A549 (cell line): ENCODE data around the gene ENTREP1.

ENCODE experiments used
- CEBPB ChIP-seq, 2 experiments: fragments of >200 bp in 1 of 2; sonication (Bioruptor Twin) in 1 of 2; formaldehyde crosslinking in 1 of 2; IDR thresholded peaks; 2 replicates each; pipeline ENCODE4 v1.6.1; 2012 to 2016
- CTCF ChIP-seq: fragments of >200 bp; sonication (Bioruptor Twin); formaldehyde crosslinking; IDR thresholded peaks from 3 replicates; pipeline ENCODE4 v1.5.1; 2016
- EHMT2 ChIP-seq: fragments of 200-600 bp; sonication (generic); IDR thresholded peaks from 2 replicates; pipeline ENCODE4 v1.6.1; 2016; ENCODE audit warnings: antibody characterized with exemption, low read depth, mild to moderate bottlenecking, moderate library complexity
- EP300 ChIP-seq, 2 experiments: fragments of >200 bp; sonication (Bioruptor Twin); formaldehyde crosslinking; IDR thresholded peaks; 2 replicates in 1 of 2; 3 replicates in 1 of 2; pipeline ENCODE4 v1.6.1; 2016 to 2017
- FOSL2 ChIP-seq, 2 experiments: fragments of 450-650 bp in 1 of 2; fragments of >200 bp in 1 of 2; sonication (Bioruptor Twin) in 1 of 2; formaldehyde crosslinking; IDR thresholded peaks; 2 replicates each; pipeline versions ENCODE4 v1.5.0 to v1.6.1; 2016 to 2020; ENCODE audit warnings: mild to moderate bottlenecking in 1 of 2, moderate library complexity in 1 of 2
- GATA3 ChIP-seq: IDR thresholded peaks from 2 replicates; pipeline ENCODE4 v1.6.1; 2012; ENCODE audit warnings: borderline replicate concordance
- HMGXB4 ChIP-seq: fragments of 250-450 bp; sonication (Bioruptor Pico); IDR thresholded peaks from 2 replicates; pipeline ENCODE4 v1.5.0; 2021; ENCODE audit warnings: mild to moderate bottlenecking, moderate library complexity, borderline replicate concordance
- JUN ChIP-seq, 2 experiments: fragments of >200 bp; sonication (Bioruptor Twin); formaldehyde crosslinking; IDR thresholded peaks; 2 replicates in 1 of 2; 3 replicates in 1 of 2; pipeline ENCODE4 v1.6.1; 2016 to 2017
- NFE2L2 ChIP-seq: fragments of 150-350 bp; conservative IDR thresholded peaks from 2 replicates; pipeline ENCODE4 v1.6.1; 2014; ENCODE audit warnings: low read length
- POLR2A ChIP-seq: IDR thresholded peaks from 2 replicates; pipeline ENCODE4 v1.6.1; 2012; ENCODE audit warnings: mild to moderate bottlenecking, low read length
- POLR2AphosphoS2 ChIP-seq: conservative IDR thresholded peaks from 2 replicates; pipeline ENCODE4 v1.6.1; 2012; ENCODE audit warnings: low read length, improper control_type of control experiment, inconsistent platforms

- TF ChIP-seq FOSL2 (IDR thresholded peaks at IDR 0.05) (no peak), FOSL2 (CRISPR knock-in tag; IDR thresholded peaks at IDR 0.05) (no peak), POLR2AphosphoS2 (no peak), EP300 (IDR thresholded peaks at IDR 0.05) (no peak), GATA3 (no peak), EHMT2 (no peak), HMGXB4 (CRISPR knock-in tag) (no peak), JUN (IDR thresholded peaks at IDR 0.05) (no peak), CTCF (no peak), NFE2L2 (no peak), POLR2A (no peak), CEBPB (IDR thresholded peaks at IDR 0.05) (no peak)
Observed at GRCh38 chr9:69429281-69429680, 104.3 kb downstream of the ENTREP1 start.
